Measurements from ENCODE around the gene CST5. TPM values are rescaled to one million over a fixed set of nuclear protein-coding genes. Genes with fewer than 3 reads are reported as not detected.

Gene CST5
- total RNA-seq, 6 experiments from 2014 or later: not detected

Other genes with a start within 250 kb of the CST5 start
- gene CST3, start 241.8 kb downstream of the CST5 start, total RNA-seq: 1,000 to 10,000 TPM in 1 of 6 experiments, 100 to 1,000 TPM in 5; 504 to 1,394 (median 638) TPM
- not detected for gene CST4, start 190.7 kb downstream of the CST5 start, total RNA-seq
- gene CST1, start 128.8 kb downstream of the CST5 start, total RNA-seq: not detected
- under 1 TPM in 2 of 6 experiments, not detected in 4; 0.50 to 0.80 TPM for gene CST2, start 53.0 kb downstream of the CST5 start, total RNA-seq
- gene GGTLC1, start 109.0 kb upstream of the CST5 start, total RNA-seq: not detected

Data from right lobe of liver (tissue), 5 donors.